Kidney epithelial cell (primary cell): ENCODE data around the gene RYR3. TPM values are rescaled to one million over a fixed set of nuclear protein-coding genes. Genes with fewer than 3 reads are reported as not detected.

ENCODE experiments used
- DNase-seq: peaks from one replicate; pipeline ENCODE4 v3.0.0-alpha.2; 2010; ENCODE audit warnings: low read depth
- H3K27me3 ChIP-seq: 2 replicates; pipeline ENCODE4 v1.6.0; 2011; ENCODE audit warnings: low read length; ENCODE audit not compliant: control insufficient read depth, insufficient read depth
- H3K36me3 ChIP-seq: 2 replicates; pipeline ENCODE4 v1.5.1; 2011; ENCODE audit warnings: low read length; ENCODE audit not compliant: control insufficient read depth, insufficient read depth
- H3K4me3 ChIP-seq: 2 replicates; pipeline ENCODE4 v1.5.1; 2011; ENCODE audit warnings: low read depth, mild to moderate bottlenecking, control low read depth, low read length
- CTCF ChIP-seq: IDR thresholded peaks from 2 replicates; pipeline ENCODE4 v1.5.1; 2011; ENCODE audit warnings: mild to moderate bottlenecking, moderate library complexity, low read length, control low read depth, inconsistent platforms; ENCODE audit not compliant: insufficient read depth, poor library complexity, severe bottlenecking
- total RNA-seq: library from RNA; depleted of rRNA; stranded (reverse); fragments of >200 nt; gene quantifications from 2 replicates; pipeline ENCODE4 v1.2.3, GENCODE V29; 2015

RYR3 gene
- total RNA-seq, 1 donor from 2014 or later = 0.50 TPM

- Histone ChIP-seq H3K4me3 (no peak overlapping the region), H3K27me3 (no peaks in the 10 kb centered on the region), H3K36me3 (no peaks in the 10 kb centered on the region)
- no peak for DNase-seq
- TF ChIP-seq CTCF = no peak
Measured at GRCh38 chr15:33411596-33412540, 101.1 kb downstream of the RYR3 start.

- no peak for DNase-seq
- no peaks in the 10 kb centered on the region for H3K27me3 ChIP-seq
- TF ChIP-seq CTCF = no peak
- H3K36me3 ChIP-seq = no peaks in the 10 kb centered on the region
- no peak overlapping the region for H3K4me3 ChIP-seq
Measured at GRCh38 chr15:33419701-33420100, 108.9 kb downstream of the RYR3 start.

- TF ChIP-seq CTCF = no peak
Measured at GRCh38 chr15:33424025-33424424, 113.3 kb downstream of the RYR3 start.

GRCh38 chr15:33425142-33425541 lies 114.4 kb downstream of the RYR3 start:
- H3K27me3 ChIP-seq = no peaks in the 10 kb centered on the region
- DNase-seq = peak; percentile 31
- H3K4me3 ChIP-seq = no peak overlapping the region
- no peak for TF ChIP-seq CTCF
- no peaks in the 10 kb centered on the region for H3K36me3 ChIP-seq

More at GRCh38 chr15:33424025-33424424, 113.3 kb downstream of the RYR3 start:
- Histone ChIP-seq H3K27me3 (no peaks in the 10 kb centered on the region), H3K36me3 (no peaks in the 10 kb centered on the region), H3K4me3 (no peak overlapping the region)
- no peak for DNase-seq

GRCh38 chr15:33430577-33430976 lies 119.8 kb downstream of the RYR3 start:
- TF ChIP-seq CTCF = no peak
- no peaks in the 10 kb centered on the region for H3K36me3 ChIP-seq
- no peak for DNase-seq

More at GRCh38 chr15:33430577-33430976, 119.8 kb downstream of the RYR3 start:
- H3K27me3 ChIP-seq = no peaks in the 10 kb centered on the region
- H3K4me3 ChIP-seq = no peak overlapping the region
